Measurements from ENCODE around the gene RNF187.

GRCh38 chr1:228477263-228477662 lies 9.9 kb upstream of the RNF187 start:
- TF ChIP-seq CTCF (IDR thresholded peaks at IDR 0.05) (no peak), REST (IDR thresholded peaks at IDR 0.05; ENCODE audit: insufficient read depth in 1 of 2, low read depth in 2 of 2, low read length in 1 of 2) (no peak), POLR2AphosphoS5 (IDR thresholded peaks at IDR 0.05; ENCODE audit: low read depth, low read length) (no peak)

All from Panc1 (cell line).